GM23338 (cell line): Measurements from ENCODE around the gene PACSIN1. TPM values are rescaled to one million over a fixed set of nuclear protein-coding genes. Genes with fewer than 3 reads are reported as not detected.

ENCODE experiments used
- ATAC-seq: fragments of 200-7000 bp; cut with Tn5 transposase; 3 replicates; pipeline ENCODE4 v1.9.1; 2020
- DNase-seq: peaks from one replicate; pipeline ENCODE4 v3.0.0-alpha.2; 2015; ENCODE audit warnings: low spot score
- H2AFZ ChIP-seq: fragments of 200-600 bp; sonication (generic); 2 replicates; pipeline ENCODE4 v1.8.0; 2016; ENCODE audit warnings: antibody characterized with exemption, mild to moderate bottlenecking, moderate library complexity
- H3F3A ChIP-seq: fragments of 200-600 bp; sonication (generic); replicated peaks from 2 replicates; pipeline ENCODE4 v1.8.0; 2017; ENCODE audit warnings: antibody characterized with exemption, mixed run types, low read depth
- H3K27ac ChIP-seq: fragments of 200-600 bp; sonication (generic); 2 replicates; pipeline ENCODE4 v1.6.1; 2016; ENCODE audit warnings: low read depth
- H3K27me3 ChIP-seq: fragments of 200-600 bp; sonication (generic); 2 replicates; pipeline ENCODE4 v1.8.0; 2016; ENCODE audit warnings: mild to moderate bottlenecking, mixed run types, moderate library complexity; ENCODE audit not compliant: insufficient read depth
- H3K36me3 ChIP-seq: fragments of 200-600 bp; sonication (generic); 2 replicates; pipeline ENCODE4 v1.8.0; 2016; ENCODE audit warnings: mild to moderate bottlenecking; ENCODE audit not compliant: insufficient read depth
- H3K4me1 ChIP-seq: fragments of 200-600 bp; sonication (generic); 2 replicates; pipeline ENCODE4 v1.8.0; 2016; ENCODE audit warnings: mild to moderate bottlenecking, moderate library complexity; ENCODE audit not compliant: insufficient read depth
- H3K4me2 ChIP-seq: fragments of 200-600 bp; sonication (generic); 2 replicates; pipeline ENCODE4 v1.7.1; 2017; ENCODE audit warnings: mixed run types
- H3K4me3 ChIP-seq: fragments of 200-600 bp; sonication (generic); 2 replicates; pipeline ENCODE4 v1.6.1; 2016; ENCODE audit warnings: mixed run types
- H3K79me2 ChIP-seq: fragments of 200-600 bp; sonication (generic); replicated peaks from 2 replicates; pipeline ENCODE4 v1.8.0; 2017; ENCODE audit warnings: mild to moderate bottlenecking; ENCODE audit not compliant: insufficient read depth
- H3K9me2 ChIP-seq: fragments of 200-600 bp; sonication (generic); 2 replicates; pipeline ENCODE4 v1.8.0; 2017; ENCODE audit not compliant: insufficient read depth
- H4K20me1 ChIP-seq: fragments of 200-600 bp; sonication (generic); replicated peaks from 2 replicates; pipeline ENCODE4 v1.8.0; 2017; ENCODE audit warnings: mild to moderate bottlenecking; ENCODE audit not compliant: insufficient read depth
- H3K27ac Mint-ChIP-seq: 2 replicates; pipeline ENCODE4 v1.8.0; 2020; ENCODE audit warnings: inconsistent platforms, mild to moderate bottlenecking, moderate library complexity, mixed read lengths
- H3K27me3 Mint-ChIP-seq: 3 replicates; pipeline ENCODE4 v1.8.0; 2022; ENCODE audit warnings: low read depth, mild to moderate bottlenecking, moderate library complexity, mixed read lengths, inconsistent platforms; ENCODE audit not compliant: insufficient read depth, poor library complexity
- H3K36me3 Mint-ChIP-seq: 3 replicates; pipeline ENCODE4 v1.8.0; 2021; ENCODE audit warnings: low read depth, mild to moderate bottlenecking, inconsistent platforms, moderate library complexity, mixed read lengths
- H3K4me1 Mint-ChIP-seq: 3 replicates; pipeline ENCODE4 v1.8.0; 2020; ENCODE audit warnings: mild to moderate bottlenecking, inconsistent platforms, mixed read lengths
- H3K4me3 Mint-ChIP-seq: 3 replicates; pipeline ENCODE4 v1.8.0; 2021; ENCODE audit warnings: moderate library complexity, mild to moderate bottlenecking, inconsistent platforms, mixed read lengths
- H3K9me3 Mint-ChIP-seq: 3 replicates; pipeline ENCODE4 v1.8.0; 2020; ENCODE audit warnings: moderate library complexity, mild to moderate bottlenecking, inconsistent platforms, mixed read lengths
- CREB1 ChIP-seq: fragments of 250-450 bp; sonication (Bioruptor Pico); IDR thresholded peaks from 2 replicates; pipeline ENCODE4 v1.5.0; 2020; ENCODE audit warnings: low read depth, mild to moderate bottlenecking, moderate library complexity
- EZH2 ChIP-seq: fragments of 200-600 bp; sonication (generic); IDR thresholded peaks from one replicate; pipeline ENCODE4 v1.8.0; 2017; ENCODE audit warnings: antibody characterized with exemption, mild to moderate bottlenecking, low read depth; ENCODE audit not compliant: unreplicated experiment
- EZH2phosphoT487 ChIP-seq: fragments of 200-600 bp; sonication (generic); IDR thresholded peaks from one replicate; pipeline ENCODE4 v1.8.1; 2018; ENCODE audit warnings: antibody characterized with exemption; ENCODE audit not compliant: unreplicated experiment
- JUNB ChIP-seq: IDR thresholded peaks from one replicate; pipeline ENCODE4 v1.6.1; 2016; ENCODE audit warnings: antibody characterized with exemption; ENCODE audit not compliant: unreplicated experiment
- NANOG ChIP-seq: IDR thresholded peaks from 2 replicates; pipeline ENCODE4 v1.6.1; 2016; ENCODE audit warnings: antibody characterized with exemption, borderline replicate concordance
- POLR2AphosphoS5 ChIP-seq: IDR thresholded peaks from 2 replicates; pipeline ENCODE4 v1.6.1; 2016; ENCODE audit warnings: antibody characterized with exemption, low read depth
- STAT1 ChIP-seq: IDR thresholded peaks from one replicate; pipeline ENCODE4 v1.6.1; 2016; ENCODE audit warnings: antibody characterized with exemption; ENCODE audit not compliant: unreplicated experiment
- ZNF114 ChIP-seq: fragments of 250-450 bp; sonication (Bioruptor Pico); IDR thresholded peaks from 2 replicates; pipeline ENCODE4 v1.5.0; 2020; ENCODE audit warnings: mild to moderate bottlenecking, moderate library complexity
- ZNF331 ChIP-seq: fragments of 250-450 bp; sonication (Bioruptor Pico); IDR thresholded peaks from 2 replicates; pipeline ENCODE4 v1.5.0; 2020; ENCODE audit warnings: low read depth, mild to moderate bottlenecking, moderate library complexity
- polyA plus RNA-seq: library from polyadenylated mRNA; unstranded; fragments of >200 nt; fragmentation: Nextera tagmentation; extraction: Ambion mirVana; gene quantifications from 2 replicates; pipeline ENCODE4 v1.2.1, GENCODE V29; 2016
- total RNA-seq: library from RNA; depleted of rRNA; stranded (reverse); fragments of >200 nt; shearing (Covaris generic); gene quantifications from 2 replicates; pipeline ENCODE4 v1.2.3, GENCODE V29; 2014
- TF ChIP-seq, protein P1 (sequence below), 2 experiments: fragments of 200-600 bp in 1 of 2; sonication (generic) in 1 of 2; conservative IDR thresholded peaks; 2 replicates each; pipeline versions ENCODE4 v1.5.1 to v1.6.1; 2016 to 2017; ENCODE audit warnings: antibody characterized with exemption in 2 of 2, low read depth in 2 of 2, mild to moderate bottlenecking in 2 of 2, moderate library complexity in 1 of 2
- TF ChIP-seq, protein P2 (sequence below): fragments of 250-450 bp; sonication (Bioruptor Pico); IDR thresholded peaks from 2 replicates; pipeline ENCODE4 v1.5.0; 2020; ENCODE audit warnings: mild to moderate bottlenecking, moderate library complexity
- TF ChIP-seq, protein P3 (sequence below): IDR thresholded peaks from one replicate; pipeline ENCODE4 v1.6.1; 2018; ENCODE audit warnings: antibody characterized with exemption; ENCODE audit not compliant: unreplicated experiment
- TF ChIP-seq, protein P4 (sequence below): IDR thresholded peaks from 2 replicates; pipeline ENCODE4 v1.6.1; 2016; ENCODE audit warnings: antibody characterized with exemption

The PACSIN1 gene
- total and polyA plus RNA-seq, 2 experiments from 2014 or later, result 5.2 to 8.7 TPM

DNA sequence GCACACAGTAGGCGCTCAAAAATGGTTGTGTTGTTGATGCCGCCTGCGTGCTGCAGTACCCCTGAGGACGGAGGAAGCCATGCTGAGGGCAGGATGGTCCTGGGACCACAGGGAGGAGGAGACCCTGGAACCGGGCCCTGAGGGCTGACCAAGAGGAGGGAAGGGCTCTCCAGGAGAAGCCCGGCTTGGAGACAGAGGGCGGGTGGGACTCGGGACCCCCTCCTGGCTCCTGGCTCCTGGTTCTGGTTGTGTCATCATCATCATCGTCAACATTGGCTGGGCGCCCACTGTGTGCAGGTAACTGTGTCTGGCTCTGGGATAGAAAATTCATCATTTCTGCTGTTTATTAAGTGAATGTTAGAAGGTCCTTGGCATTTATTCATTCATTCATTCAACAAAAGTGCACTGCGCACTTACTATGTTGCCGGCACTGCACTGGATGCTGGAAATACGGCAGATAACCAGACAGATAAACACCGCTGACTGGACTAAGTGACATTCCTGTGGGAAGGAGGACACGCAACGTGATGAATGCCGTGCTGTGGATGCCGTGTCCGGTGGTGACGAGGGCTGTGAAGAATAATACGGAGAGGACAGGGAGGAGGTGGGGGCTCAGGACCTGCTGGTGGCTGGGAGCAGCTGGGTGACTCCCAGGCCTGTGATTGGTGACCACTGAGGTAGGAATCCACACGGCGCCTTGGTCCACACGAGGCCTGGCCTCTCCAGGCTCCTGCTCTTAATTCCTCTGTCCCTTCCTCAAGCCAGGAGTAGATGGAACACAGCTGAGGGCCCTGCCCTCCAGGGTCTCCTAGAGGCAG, 55.0 kb downstream of the PACSIN1 start:
- H3K4me1 Mint-ChIP-seq, result peaks cover 7% of the 10 kb centered on the region; the same call in 2 of the 3 replicates
- H3K27ac Mint-ChIP-seq, result no peak overlapping the region
- Histone ChIP-seq H3K9me2 (no peaks in the 10 kb centered on the region), H3K4me2 (no peak overlapping the region), H2AFZ (no peak overlapping the region), H3K27ac (no peak overlapping the region), H3K36me3 (no peaks in the 10 kb centered on the region), H3K4me3 (no peak overlapping the region), H3K27me3 (no peaks in the 10 kb centered on the region), H3K79me2 (no peaks in the 10 kb centered on the region), H3F3A (no peaks in the 10 kb centered on the region), H3K4me1 (no peaks in the 10 kb centered on the region), H4K20me1 (no peaks in the 10 kb centered on the region)
- H3K9me3 Mint-ChIP-seq, result no peaks in the 10 kb centered on the region
- no peaks in the 10 kb centered on the region; the same call in 2 of the 3 replicates for H3K36me3 Mint-ChIP-seq
- peaks cover 5% of the 10 kb centered on the region for H3K27me3 Mint-ChIP-seq
- DNase-seq (no peak), ATAC-seq (no peak)
- H3K4me3 Mint-ChIP-seq, result no peak overlapping the region
- TF ChIP-seq EZH2phosphoT487 (no peak), ZNF114 (CRISPR knock-in tag) (no peak), ZNF331 (no peak), STAT1 (no peak), EZH2 (no peak), POLR2AphosphoS5 (no peak), CREB1 (CRISPR knock-in tag) (no peak), NANOG (no peak), JUNB (no peak)
- TF ChIP-seq, protein P1, sequence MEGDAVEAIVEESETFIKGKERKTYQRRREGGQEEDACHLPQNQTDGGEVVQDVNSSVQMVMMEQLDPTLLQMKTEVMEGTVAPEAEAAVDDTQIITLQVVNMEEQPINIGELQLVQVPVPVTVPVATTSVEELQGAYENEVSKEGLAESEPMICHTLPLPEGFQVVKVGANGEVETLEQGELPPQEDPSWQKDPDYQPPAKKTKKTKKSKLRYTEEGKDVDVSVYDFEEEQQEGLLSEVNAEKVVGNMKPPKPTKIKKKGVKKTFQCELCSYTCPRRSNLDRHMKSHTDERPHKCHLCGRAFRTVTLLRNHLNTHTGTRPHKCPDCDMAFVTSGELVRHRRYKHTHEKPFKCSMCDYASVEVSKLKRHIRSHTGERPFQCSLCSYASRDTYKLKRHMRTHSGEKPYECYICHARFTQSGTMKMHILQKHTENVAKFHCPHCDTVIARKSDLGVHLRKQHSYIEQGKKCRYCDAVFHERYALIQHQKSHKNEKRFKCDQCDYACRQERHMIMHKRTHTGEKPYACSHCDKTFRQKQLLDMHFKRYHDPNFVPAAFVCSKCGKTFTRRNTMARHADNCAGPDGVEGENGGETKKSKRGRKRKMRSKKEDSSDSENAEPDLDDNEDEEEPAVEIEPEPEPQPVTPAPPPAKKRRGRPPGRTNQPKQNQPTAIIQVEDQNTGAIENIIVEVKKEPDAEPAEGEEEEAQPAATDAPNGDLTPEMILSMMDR (conservative IDR thresholded peaks at IDR 0.05; ENCODE audit: low read depth in 2 of 2), result no peak
- TF ChIP-seq, protein P2, sequence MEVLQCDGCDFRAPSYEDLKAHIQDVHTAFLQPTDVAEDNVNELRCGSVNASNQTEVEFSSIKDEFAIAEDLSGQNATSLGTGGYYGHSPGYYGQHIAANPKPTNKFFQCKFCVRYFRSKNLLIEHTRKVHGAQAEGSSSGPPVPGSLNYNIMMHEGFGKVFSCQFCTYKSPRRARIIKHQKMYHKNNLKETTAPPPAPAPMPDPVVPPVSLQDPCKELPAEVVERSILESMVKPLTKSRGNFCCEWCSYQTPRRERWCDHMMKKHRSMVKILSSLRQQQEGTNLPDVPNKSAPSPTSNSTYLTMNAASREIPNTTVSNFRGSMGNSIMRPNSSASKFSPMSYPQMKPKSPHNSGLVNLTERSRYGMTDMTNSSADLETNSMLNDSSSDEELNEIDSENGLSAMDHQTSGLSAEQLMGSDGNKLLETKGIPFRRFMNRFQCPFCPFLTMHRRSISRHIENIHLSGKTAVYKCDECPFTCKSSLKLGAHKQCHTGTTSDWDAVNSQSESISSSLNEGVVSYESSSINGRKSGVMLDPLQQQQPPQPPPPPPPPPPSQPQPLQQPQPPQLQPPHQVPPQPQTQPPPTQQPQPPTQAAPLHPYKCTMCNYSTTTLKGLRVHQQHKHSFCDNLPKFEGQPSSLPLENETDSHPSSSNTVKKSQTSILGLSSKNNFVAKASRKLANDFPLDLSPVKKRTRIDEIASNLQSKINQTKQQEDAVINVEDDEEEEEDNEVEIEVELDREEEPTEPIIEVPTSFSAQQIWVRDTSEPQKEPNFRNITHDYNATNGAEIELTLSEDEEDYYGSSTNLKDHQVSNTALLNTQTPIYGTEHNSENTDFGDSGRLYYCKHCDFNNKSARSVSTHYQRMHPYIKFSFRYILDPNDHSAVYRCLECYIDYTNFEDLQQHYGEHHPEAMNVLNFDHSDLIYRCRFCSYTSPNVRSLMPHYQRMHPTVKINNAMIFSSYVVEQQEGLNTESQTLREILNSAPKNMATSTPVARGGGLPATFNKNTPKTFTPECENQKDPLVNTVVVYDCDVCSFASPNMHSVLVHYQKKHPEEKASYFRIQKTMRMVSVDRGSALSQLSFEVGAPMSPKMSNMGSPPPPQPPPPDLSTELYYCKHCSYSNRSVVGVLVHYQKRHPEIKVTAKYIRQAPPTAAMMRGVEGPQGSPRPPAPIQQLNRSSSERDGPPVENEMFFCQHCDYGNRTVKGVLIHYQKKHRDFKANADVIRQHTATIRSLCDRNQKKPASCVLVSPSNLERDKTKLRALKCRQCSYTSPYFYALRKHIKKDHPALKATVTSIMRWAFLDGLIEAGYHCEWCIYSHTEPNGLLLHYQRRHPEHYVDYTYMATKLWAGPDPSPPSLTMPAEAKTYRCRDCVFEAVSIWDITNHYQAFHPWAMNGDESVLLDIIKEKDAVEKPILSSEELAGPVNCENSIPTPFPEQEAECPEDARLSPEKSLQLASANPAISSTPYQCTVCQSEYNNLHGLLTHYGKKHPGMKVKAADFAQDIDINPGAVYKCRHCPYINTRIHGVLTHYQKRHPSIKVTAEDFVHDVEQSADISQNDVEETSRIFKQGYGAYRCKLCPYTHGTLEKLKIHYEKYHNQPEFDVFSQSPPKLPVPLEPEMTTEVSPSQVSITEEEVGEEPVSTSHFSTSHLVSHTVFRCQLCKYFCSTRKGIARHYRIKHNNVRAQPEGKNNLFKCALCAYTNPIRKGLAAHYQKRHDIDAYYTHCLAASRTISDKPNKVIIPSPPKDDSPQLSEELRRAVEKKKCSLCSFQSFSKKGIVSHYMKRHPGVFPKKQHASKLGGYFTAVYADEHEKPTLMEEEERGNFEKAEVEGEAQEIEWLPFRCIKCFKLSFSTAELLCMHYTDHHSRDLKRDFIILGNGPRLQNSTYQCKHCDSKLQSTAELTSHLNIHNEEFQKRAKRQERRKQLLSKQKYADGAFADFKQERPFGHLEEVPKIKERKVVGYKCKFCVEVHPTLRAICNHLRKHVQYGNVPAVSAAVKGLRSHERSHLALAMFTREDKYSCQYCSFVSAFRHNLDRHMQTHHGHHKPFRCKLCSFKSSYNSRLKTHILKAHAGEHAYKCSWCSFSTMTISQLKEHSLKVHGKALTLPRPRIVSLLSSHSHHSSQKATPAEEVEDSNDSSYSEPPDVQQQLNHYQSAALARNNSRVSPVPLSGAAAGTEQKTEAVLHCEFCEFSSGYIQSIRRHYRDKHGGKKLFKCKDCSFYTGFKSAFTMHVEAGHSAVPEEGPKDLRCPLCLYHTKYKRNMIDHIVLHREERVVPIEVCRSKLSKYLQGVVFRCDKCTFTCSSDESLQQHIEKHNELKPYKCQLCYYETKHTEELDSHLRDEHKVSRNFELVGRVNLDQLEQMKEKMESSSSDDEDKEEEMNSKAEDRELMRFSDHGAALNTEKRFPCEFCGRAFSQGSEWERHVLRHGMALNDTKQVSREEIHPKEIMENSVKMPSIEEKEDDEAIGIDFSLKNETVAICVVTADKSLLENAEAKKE, result no peak
- TF ChIP-seq, protein P3, sequence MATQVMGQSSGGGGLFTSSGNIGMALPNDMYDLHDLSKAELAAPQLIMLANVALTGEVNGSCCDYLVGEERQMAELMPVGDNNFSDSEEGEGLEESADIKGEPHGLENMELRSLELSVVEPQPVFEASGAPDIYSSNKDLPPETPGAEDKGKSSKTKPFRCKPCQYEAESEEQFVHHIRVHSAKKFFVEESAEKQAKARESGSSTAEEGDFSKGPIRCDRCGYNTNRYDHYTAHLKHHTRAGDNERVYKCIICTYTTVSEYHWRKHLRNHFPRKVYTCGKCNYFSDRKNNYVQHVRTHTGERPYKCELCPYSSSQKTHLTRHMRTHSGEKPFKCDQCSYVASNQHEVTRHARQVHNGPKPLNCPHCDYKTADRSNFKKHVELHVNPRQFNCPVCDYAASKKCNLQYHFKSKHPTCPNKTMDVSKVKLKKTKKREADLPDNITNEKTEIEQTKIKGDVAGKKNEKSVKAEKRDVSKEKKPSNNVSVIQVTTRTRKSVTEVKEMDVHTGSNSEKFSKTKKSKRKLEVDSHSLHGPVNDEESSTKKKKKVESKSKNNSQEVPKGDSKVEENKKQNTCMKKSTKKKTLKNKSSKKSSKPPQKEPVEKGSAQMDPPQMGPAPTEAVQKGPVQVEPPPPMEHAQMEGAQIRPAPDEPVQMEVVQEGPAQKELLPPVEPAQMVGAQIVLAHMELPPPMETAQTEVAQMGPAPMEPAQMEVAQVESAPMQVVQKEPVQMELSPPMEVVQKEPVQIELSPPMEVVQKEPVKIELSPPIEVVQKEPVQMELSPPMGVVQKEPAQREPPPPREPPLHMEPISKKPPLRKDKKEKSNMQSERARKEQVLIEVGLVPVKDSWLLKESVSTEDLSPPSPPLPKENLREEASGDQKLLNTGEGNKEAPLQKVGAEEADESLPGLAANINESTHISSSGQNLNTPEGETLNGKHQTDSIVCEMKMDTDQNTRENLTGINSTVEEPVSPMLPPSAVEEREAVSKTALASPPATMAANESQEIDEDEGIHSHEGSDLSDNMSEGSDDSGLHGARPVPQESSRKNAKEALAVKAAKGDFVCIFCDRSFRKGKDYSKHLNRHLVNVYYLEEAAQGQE, result no peak
- TF ChIP-seq, protein P4, sequence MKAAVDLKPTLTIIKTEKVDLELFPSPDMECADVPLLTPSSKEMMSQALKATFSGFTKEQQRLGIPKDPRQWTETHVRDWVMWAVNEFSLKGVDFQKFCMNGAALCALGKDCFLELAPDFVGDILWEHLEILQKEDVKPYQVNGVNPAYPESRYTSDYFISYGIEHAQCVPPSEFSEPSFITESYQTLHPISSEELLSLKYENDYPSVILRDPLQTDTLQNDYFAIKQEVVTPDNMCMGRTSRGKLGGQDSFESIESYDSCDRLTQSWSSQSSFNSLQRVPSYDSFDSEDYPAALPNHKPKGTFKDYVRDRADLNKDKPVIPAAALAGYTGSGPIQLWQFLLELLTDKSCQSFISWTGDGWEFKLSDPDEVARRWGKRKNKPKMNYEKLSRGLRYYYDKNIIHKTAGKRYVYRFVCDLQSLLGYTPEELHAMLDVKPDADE, result no peak
